ENCODE results near the gene NRDE2.

NRDE2 gene

DNA sequence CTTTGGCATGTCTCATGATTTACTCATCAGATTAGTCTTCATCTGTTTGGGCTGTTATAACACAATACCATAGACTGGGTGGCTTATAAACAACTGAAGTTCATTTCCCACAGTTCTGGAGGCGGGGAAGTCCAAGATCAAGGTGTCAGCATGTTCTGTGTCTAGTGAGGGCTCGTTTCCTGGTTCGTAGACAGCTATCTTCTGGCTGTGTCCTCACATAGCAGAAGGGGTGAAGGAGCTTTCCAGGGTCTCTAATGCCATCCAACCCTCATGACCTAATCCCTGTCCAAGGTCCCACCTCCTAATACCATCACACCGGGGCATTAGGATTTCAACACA lies 30.8 kb upstream of the NRDE2 start:
- no peaks in the 10 kb centered on the region for H4K20me1 ChIP-seq (ENCODE audit: insufficient read depth)
- H3K36me3 ChIP-seq (ENCODE audit: insufficient read depth), result no peaks in the 10 kb centered on the region
- no peak overlapping the region for H2AFZ ChIP-seq (ENCODE audit: low read depth)
- H3K4me2 ChIP-seq, result no peak overlapping the region
- H3K79me2 ChIP-seq (ENCODE audit: insufficient read depth, low read depth), result no peaks in the 10 kb centered on the region
- H3K4me3 ChIP-seq (IDR thresholded peaks at IDR 0.05; ENCODE audit: insufficient read depth, low read depth, low read length), result no peak overlapping the region
- H3K27me3 ChIP-seq (ENCODE audit: insufficient read depth, low read depth), result no peaks in the 10 kb centered on the region
- TF ChIP-seq, protein P1, sequence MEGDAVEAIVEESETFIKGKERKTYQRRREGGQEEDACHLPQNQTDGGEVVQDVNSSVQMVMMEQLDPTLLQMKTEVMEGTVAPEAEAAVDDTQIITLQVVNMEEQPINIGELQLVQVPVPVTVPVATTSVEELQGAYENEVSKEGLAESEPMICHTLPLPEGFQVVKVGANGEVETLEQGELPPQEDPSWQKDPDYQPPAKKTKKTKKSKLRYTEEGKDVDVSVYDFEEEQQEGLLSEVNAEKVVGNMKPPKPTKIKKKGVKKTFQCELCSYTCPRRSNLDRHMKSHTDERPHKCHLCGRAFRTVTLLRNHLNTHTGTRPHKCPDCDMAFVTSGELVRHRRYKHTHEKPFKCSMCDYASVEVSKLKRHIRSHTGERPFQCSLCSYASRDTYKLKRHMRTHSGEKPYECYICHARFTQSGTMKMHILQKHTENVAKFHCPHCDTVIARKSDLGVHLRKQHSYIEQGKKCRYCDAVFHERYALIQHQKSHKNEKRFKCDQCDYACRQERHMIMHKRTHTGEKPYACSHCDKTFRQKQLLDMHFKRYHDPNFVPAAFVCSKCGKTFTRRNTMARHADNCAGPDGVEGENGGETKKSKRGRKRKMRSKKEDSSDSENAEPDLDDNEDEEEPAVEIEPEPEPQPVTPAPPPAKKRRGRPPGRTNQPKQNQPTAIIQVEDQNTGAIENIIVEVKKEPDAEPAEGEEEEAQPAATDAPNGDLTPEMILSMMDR (conservative IDR thresholded peaks at IDR 0.05; ENCODE audit: low read depth, low read length), result no peak
- no peak overlapping the region for H3K27ac ChIP-seq
- no peaks in the 10 kb centered on the region for H3K4me1 ChIP-seq (ENCODE audit: low read depth, poor library complexity, severe bottlenecking)
- no peak overlapping the region for H3K9ac ChIP-seq

DNA sequence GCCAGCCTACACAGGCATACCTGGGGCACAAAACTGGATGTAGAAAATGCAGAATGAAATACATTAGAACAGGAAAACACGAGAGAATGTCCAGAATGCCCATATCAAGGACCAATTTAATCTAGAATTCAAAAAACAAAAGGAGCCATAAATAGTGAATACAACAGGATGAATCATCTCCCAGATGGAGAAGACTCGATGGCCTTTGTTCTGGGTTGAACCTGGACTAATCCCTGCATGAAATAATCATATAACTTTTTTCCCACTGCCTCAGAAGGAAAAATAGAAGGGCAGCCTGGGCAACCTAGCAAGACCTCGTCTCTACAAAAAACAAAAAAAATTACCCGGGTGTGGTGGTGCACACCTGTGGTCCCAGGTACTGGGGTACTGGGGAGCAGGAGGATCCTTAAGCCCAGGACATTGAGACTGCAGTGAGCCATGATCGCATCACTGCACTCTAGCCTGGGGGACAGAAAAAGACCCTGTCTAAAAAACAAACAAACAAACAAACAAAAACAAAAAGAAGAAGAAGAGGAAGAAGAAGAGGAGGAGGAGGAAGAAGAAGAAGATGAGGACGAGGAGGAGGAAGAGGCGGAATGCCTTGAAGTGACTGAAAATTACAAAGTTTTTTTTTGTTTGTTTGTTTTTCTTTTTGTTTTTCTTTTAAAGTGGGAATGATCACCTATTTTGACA lies 30.3 kb upstream of the NRDE2 start:
- no peak overlapping the region for H3K4me2 ChIP-seq
- no peaks in the 10 kb centered on the region for H3K27me3 ChIP-seq (ENCODE audit: insufficient read depth, low read depth)
- no peak overlapping the region for H3K27ac ChIP-seq
- no peak overlapping the region for H3K4me3 ChIP-seq (IDR thresholded peaks at IDR 0.05; ENCODE audit: insufficient read depth, low read depth, low read length)
- TF ChIP-seq, protein P1 (conservative IDR thresholded peaks at IDR 0.05; ENCODE audit: low read depth, low read length), result no peak
- H3K4me1 ChIP-seq (ENCODE audit: low read depth, poor library complexity, severe bottlenecking), result no peaks in the 10 kb centered on the region
- H4K20me1 ChIP-seq (ENCODE audit: insufficient read depth), result no peaks in the 10 kb centered on the region
- no peak overlapping the region for H3K9ac ChIP-seq
- H3K79me2 ChIP-seq (ENCODE audit: insufficient read depth, low read depth), result no peaks in the 10 kb centered on the region
- no peaks in the 10 kb centered on the region for H3K36me3 ChIP-seq (ENCODE audit: insufficient read depth)
- H2AFZ ChIP-seq (ENCODE audit: low read depth), result no peak overlapping the region

DNA sequence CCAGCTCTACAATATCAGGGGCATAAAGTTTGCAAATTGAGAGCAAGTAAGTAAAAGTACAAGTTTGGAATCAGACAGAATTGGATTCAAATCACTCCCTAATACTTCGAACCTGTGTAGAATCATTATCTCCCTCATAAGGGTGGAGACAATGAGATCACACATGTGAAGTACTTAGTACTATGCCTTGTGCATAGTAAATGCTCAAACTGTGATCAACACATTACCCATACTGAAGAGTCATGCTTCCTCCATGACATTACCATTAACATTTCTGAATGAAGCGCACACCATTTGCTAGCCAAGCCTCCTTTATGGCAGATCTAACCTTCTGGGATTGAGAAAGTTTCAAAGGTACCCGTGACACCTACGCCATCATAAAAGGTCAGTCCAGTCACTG lies 26.6 kb upstream of the NRDE2 start:
- Histone ChIP-seq H3K79me2 (ENCODE audit: insufficient read depth, low read depth) (no peaks in the 10 kb centered on the region), H2AFZ (ENCODE audit: low read depth) (no peak overlapping the region), H3K4me3 (IDR thresholded peaks at IDR 0.05; ENCODE audit: insufficient read depth, low read depth, low read length) (no peak overlapping the region), H3K27ac (no peak overlapping the region), H3K27me3 (ENCODE audit: insufficient read depth, low read depth) (no peaks in the 10 kb centered on the region), H3K4me2 (no peak overlapping the region), H3K4me1 (ENCODE audit: low read depth, poor library complexity, severe bottlenecking) (no peaks in the 10 kb centered on the region), H4K20me1 (ENCODE audit: insufficient read depth) (no peaks in the 10 kb centered on the region), H3K36me3 (ENCODE audit: insufficient read depth) (no peaks in the 10 kb centered on the region), H3K9ac (no peak overlapping the region)
- TF ChIP-seq, protein P1 (conservative IDR thresholded peaks at IDR 0.05; ENCODE audit: low read depth, low read length), result no peak

DNA sequence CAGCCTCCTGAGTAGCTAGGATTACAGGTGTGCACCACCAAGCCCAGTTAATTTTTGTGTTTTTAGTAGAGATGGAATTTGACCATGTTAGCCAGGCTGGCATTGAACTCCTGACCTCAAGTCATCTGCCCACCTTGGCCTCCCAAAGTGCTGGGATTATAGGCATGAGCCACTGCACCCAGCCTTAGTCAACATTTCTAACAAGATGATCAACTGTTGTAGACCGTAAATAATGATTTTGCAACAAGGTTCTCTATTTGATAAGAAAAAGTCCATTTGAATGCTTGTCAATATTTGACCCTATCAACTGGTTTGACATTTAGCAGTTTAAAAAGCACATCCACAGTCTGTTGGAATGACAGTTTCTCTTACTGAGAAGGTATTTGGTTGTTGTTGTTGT lies 25.2 kb upstream of the NRDE2 start:
- H3K36me3 ChIP-seq (ENCODE audit: insufficient read depth), result no peaks in the 10 kb centered on the region
- no peak overlapping the region for H3K27ac ChIP-seq
- H4K20me1 ChIP-seq (ENCODE audit: insufficient read depth), result no peaks in the 10 kb centered on the region
- no peaks in the 10 kb centered on the region for H3K27me3 ChIP-seq (ENCODE audit: insufficient read depth, low read depth)
- H3K9ac ChIP-seq, result no peak overlapping the region
- no peak overlapping the region for H3K4me2 ChIP-seq
- no peak overlapping the region for H3K4me3 ChIP-seq (IDR thresholded peaks at IDR 0.05; ENCODE audit: insufficient read depth, low read depth, low read length)
- H3K79me2 ChIP-seq (ENCODE audit: insufficient read depth, low read depth), result no peaks in the 10 kb centered on the region
- no peaks in the 10 kb centered on the region for H3K4me1 ChIP-seq (ENCODE audit: low read depth, poor library complexity, severe bottlenecking)
- H2AFZ ChIP-seq (ENCODE audit: low read depth), result no peak overlapping the region
- TF ChIP-seq, protein P1 (conservative IDR thresholded peaks at IDR 0.05; ENCODE audit: low read depth, low read length), result no peak

All from KMS-11 (cell line).